NCI-H82 treated with DMSO at 0.1 percent for 48 hours (cell line): Measurements from ENCODE around the gene TSPEAR.
"Not testable (repeated sequence)": the region's sequence is repeated elsewhere in the genome, so short reads cannot be mapped to it uniquely, and the experiment has no call there.

Source experiments
- DNase-seq: peaks from one replicate; lab custom pipeline; 2025; ENCODE audit not compliant: unreplicated experiment; lab: John Stamatoyannopoulos, UW

TSPEAR gene

GRCh38 chr21:44555200-44555875 is 156.0 kb downstream of the TSPEAR start:
- DNase-seq, result no peak

DNA sequence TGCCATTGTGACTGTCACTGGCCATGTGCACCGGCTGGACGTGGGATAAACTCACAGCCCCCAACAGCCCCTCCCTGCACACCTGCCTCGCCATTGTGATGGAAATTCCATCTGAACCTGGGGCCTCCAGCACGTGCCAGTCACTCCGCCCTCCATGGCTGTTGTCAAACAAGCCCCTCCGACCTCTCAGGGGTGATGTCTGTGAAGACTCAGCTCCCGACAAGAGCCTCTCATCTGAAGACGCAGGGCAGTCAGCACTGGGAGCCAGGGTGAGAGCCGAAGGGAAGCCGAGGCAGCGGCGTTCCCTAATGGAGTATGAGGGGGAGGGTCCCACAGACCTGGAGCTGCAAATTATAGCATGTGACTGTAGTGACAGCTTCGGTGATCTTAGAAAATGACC is 158.7 kb downstream of the TSPEAR start:
- no peak for DNase-seq

GRCh38 chr21:44552136-44552535 is 159.2 kb downstream of the TSPEAR start:
- no peak for DNase-seq

- no peak for DNase-seq
These were observed 159.9 kb downstream of the TSPEAR start, which contains the start of gene KRTAP10-2 for GRCh38 chr21:44551340-44551961. Gene KRTAP10-2, minus strand, starts transcription at chr21:44551505. Its CDS starts 47 bp downstream, at chr21:44551458.

DNA sequence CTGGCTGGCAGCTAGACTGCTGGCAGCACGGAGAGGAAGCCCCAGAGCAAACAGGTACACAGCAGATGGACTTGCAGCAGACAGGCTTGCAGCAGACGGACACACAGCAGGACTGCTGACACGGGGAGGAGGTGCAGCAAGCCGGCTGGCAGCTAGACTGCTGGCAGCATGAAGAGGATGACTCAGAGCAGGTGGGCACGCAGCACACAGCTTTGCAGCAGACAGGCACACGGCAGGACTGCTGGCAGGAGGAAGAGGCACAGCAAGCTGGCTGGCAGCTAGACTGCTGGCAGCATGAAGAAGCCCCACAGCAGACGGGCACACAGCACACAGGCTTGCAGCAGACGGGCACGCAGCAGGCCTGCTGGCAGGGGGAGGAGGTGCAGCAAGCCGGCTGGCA is 160.6 kb downstream of the TSPEAR start:
- DNase-seq, result no peak

GRCh38 chr21:44550285-44550684 is 161.1 kb downstream of the TSPEAR start:
- DNase-seq, result not testable (repeated sequence)

DNA sequence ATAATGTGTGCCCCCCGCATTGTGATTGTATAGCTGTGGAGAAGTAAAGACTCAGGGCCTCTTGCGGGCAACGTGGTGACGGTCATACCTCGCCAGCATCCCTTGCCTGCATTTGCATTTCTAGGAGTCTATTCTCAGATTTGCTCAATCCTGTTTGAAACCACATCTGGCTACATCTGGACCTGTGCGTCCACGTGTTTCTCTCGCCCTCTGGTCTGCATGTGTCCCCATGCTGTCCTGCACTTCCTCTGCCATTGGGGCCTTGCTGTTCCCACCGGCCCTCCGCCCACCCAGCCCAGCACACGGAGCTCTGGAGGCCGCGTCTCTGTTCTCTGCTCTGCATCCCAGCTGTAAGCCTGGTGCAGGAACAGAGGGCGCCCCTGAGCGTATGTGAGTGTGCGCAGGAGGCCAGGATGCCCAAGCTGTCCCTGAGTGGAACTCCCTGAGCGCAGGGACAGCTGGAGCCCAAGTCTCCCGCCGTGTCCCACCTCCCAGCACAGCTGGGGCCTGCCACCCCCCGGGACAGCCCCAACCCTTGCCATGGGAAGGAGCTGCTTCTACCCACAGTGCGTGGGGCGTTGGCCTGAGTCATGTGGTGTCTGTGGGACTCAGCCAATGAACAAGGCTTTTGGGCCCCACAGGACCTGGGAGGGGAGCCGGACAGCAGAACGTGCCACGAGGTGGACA is 161.7 kb downstream of the TSPEAR start:
- no peak for DNase-seq

DNA sequence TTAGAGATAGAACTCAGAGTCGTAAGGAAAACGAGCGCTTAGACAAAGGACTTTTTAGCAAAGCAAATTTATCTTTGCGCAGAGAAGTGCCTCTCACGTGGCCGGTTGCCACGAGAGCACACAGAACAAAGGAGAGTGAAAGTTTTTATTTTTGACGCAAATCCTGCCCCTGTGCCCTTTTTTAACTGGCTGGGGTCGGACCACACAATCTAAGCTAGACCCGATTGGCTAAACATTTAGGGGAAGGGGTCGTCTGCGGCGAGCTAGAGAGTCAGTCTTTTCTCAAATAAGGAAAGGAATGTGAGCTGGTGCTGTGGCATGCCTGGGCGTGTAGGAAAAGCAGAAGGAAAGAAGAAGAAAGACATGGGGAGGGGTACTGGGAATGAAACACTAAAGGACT is 162.4 kb downstream of the TSPEAR start:
- DNase-seq, result no peak

DNA sequence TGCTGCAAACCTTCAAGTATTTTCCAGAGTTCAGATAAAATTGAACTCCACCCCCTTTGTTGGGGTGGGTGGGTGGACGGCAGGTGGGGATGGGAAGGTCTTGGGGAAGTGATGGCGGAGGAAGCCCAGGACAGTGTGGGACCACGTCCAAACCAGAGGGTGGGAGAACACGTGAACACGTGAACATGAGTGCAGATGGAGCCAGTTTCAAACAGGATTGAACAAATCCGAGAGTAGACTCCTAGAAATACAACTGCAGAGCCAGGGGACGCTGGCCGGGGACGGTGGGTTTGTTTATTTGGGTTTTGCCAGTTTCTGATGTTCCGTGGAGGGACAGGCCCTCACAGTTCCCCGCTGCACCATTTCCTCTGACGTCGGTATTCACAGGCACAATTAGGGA is 163.0 kb downstream of the TSPEAR start:
- no peak for DNase-seq

DNA sequence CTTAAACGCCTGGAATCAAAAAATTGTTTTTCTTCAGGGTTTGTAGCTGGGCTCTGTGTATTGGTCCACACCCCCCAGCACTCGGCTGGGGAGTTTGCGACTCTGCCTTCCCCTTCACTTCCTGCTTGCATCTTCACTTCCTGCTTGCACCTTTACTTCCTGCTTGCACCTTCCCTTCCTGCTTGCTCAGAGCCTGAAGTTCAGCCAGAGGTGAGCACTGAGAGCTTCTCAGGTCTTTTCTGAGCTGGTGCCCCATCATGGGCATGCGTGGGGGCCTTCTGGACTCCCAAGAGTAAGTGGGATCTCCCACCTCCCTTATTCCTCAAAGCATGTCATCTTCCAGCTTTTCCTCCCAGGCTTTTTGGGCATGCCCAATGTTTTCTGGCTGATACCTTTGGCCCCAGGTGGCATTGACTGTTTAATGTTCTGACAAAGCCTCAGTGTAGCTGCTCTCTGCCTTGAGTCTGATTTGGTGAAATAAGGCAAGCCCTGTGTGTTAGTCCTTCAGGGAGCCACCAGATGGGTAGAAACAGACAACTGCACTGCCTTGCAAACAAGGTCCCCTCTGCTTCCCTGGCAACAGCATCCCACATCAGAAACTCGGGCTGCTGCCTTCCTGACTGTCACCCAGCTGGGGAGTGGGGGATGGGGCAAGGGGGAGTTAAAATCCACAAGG is 163.6 kb downstream of the TSPEAR start:
- no peak for DNase-seq

DNA sequence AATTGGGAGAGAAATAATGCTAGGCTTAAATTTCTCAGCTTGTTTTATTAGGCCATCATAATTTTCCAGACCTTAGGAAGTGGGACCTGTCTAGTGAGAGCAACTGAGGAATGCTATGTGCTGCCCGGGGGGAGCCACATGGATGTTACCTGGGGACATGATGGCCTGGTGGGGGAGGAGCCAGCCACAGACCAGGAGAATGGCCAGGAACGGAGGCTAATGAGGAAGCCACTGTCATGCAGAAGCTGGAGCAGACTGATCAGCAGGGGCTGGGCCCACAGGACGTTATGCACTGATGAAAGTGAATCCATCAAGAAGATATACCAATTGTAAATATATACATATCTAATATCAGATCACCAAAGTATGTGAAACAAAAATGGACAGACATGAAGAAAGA is 166.8 kb downstream of the TSPEAR start:
- no peak for DNase-seq

GRCh38 chr21:44542716-44543115 is 168.7 kb downstream of the TSPEAR start:
- DNase-seq, result no peak

DNA sequence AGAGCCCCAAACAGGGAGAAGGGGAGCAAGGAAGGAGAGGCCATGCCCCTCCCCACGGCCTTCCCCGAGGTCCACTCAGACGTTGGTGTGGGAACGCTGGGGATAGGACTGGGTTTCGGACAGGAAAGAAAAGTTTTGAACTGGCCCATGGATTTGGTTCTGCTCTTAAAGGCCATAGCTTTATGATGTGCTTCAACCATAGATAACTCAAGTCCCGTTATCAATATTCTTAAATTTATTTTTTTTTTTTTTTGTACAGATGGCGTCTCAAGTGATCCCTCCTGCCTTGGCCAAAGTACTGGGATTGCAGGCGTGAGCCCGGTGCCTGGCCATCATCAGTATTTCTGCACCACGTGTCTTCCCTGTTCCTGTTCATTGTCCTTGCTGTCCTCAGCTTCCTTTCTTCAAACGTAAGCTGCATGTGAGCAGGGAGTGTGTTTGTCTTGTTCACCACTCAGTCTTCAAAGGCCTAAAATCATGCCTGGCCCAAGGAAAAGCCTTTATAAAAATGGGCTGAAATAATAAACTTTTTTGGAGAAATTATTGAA is 170.6 kb downstream of the TSPEAR start:
- DNase-seq, result no peak

DNA sequence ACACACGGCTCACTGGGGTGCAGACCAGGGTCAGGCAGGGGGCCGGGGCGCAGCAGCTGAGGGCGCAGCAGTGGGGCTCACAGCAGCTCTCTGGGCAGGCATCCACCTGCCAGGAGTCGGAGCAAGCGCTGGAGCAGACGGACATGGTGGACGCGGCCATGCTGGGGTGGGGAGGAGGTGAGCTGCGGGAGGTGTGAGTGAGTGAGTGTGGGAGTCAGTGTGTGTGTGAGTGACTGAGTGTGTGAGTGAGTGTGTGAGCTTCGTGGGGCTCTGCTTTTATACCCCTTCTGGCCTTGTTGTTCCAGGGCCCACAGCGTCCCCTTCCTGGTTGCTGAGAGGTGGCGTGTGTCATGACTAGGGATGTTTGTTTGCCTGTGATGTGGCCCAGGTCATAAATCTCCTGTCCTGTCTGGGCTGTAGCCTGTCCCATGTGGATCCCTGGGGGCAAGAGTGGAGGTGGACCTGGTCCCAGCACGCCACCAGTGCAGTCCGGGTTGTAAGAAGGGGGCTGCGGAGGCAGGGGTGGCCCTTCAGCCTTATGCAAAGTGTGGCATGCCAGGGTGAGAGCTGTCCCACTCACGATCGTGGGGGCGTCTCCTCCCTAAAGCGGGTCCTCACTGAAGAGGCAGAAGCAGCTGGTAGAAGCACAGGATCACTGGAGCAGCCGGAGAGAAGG is 171.2 kb downstream of the TSPEAR start, which contains the start of gene KRTAP10-1:
Gene KRTAP10-1 (minus strand): TSS at position 205 of the 676 bp plus-strand sequence. CDS start 45 bp downstream, at position 160.
- no peak for DNase-seq

- DNase-seq, result no peak
These were observed 172.3 kb downstream of the TSPEAR start for GRCh38 chr21:44539046-44539445.

DNA sequence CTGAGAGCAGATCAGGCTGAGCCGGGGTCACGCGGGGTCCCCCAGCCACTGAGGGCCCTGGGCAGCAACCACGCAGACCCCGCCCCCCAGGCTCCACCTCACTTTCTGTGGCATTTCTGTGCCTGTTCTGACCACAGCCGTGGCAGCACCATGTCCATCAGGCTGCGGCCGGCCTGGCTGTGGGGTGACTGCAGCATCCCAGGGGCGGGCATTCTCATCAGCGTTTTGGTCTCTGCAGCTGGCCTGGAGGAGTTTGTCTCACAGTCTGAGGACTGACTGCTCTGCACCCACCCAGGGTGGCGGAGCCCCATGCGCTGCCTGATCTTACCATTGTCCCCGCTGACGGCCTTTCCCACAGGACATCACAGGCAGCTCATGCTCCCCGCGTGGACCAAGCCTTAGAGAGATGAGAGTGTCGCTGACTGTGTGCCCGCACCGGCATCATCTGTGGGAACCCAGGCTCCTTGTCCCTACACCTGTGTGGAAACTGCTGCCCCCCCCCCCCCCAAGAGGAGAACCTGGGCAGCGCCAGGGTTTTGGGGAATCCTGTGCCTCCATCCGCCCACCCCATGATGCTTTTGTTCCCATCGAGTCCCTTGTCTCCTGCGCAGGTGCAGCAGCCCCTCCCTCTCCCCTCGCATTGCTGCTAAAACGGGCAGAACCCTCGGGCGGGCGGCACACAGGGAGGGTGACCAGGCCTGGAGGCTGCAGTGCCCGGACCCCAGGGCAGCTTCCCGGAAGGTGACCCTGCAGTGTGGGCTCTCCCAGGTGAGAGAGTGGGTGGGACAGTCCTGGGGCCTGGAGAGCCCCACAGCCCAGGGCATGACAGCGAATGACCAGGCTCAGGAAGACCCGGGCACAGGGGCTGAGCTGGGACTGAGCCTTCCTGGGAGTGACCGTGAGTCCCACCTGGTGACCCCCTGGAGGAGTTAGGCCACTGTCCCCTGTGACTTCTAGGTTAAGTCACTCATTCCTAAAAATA is 173.2 kb downstream of the TSPEAR start:
- DNase-seq, result no peak

DNA sequence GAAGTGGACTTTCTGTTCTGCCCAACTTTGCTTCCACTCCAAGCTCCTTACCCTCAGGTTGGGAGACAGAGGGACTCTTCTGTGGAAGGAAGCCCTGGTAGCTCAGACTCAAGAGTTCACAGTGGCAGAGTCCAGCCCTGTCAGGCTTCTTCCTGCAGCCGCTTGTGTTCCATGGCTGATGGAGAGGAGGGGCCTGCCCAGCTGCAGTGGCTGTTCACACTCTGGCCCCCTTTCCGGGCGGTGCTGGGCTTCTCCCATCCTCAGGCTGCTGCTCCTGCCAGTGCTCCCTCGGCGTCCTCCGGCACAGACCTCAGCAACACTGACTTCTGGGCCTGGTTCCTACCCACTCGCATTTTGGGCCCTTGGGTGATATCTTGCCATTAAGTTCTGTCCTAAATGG is 175.4 kb downstream of the TSPEAR start:
- DNase-seq, result no peak

- no peak for DNase-seq
These were observed 176.7 kb downstream of the TSPEAR start for GRCh38 chr21:44534688-44535087.

GRCh38 chr21:44533891-44534627 is 177.3 kb downstream of the TSPEAR start:
- no peak for DNase-seq
